GM04504 (cell line): ENCODE data around the gene LDHAL6A.
A peak's percentile ranks its signal among the peaks of the same experiment; 100 is the strongest.

ENCODE experiments used
- DNase-seq: peaks from one replicate; pipeline ENCODE4 v3.0.0-alpha.2; 2012; ENCODE audit warnings: low read depth

LDHAL6A gene

GRCh38 chr11:18490736-18491485 is 35.3 kb downstream of the LDHAL6A start:
- DNase-seq, result no peak

GRCh38 chr11:18491924-18492323 is 36.3 kb downstream of the LDHAL6A start:
- DNase-seq, result no peak

GRCh38 chr11:18492888-18493287 is 37.2 kb downstream of the LDHAL6A start:
- DNase-seq, result no peak

GRCh38 chr11:18493310-18493709 is 37.7 kb downstream of the LDHAL6A start:
- DNase-seq, result no peak

- no peak for DNase-seq
Measured at GRCh38 chr11:18495271-18495670, 39.6 kb downstream of the LDHAL6A start.

- DNase-seq, result no peak
Measured at GRCh38 chr11:18495703-18496102, 40.0 kb downstream of the LDHAL6A start.

- DNase-seq, result no peak
Measured at GRCh38 chr11:18498039-18498438, 42.4 kb downstream of the LDHAL6A start.

GRCh38 chr11:18501629-18502028 is 46.0 kb downstream of the LDHAL6A start:
- no peak for DNase-seq

GRCh38 chr11:18502352-18502751 is 46.7 kb downstream of the LDHAL6A start:
- no peak for DNase-seq

GRCh38 chr11:18521122-18521521 is 65.5 kb downstream of the LDHAL6A start:
- no peak for DNase-seq

- no peak for DNase-seq
Measured at GRCh38 chr11:18522388-18522787, 66.7 kb downstream of the LDHAL6A start.

GRCh38 chr11:18523084-18523483 is 67.4 kb downstream of the LDHAL6A start:
- DNase-seq, result no peak

GRCh38 chr11:18524248-18524647 is 68.6 kb downstream of the LDHAL6A start:
- DNase-seq, result no peak

- no peak for DNase-seq
Measured at GRCh38 chr11:18526130-18526520, 70.5 kb downstream of the LDHAL6A start.

- DNase-seq, result peak; percentile 87
Measured at GRCh38 chr11:18526521-18527296, 71.1 kb downstream of the LDHAL6A start, which contains the start of gene TSG101. Gene TSG101 (minus strand): TSS chr11:18526942. CDS start chr11:18526816, 126 bp downstream.

- DNase-seq, result peak; percentile 19
Measured at GRCh38 chr11:18527512-18527911, 71.9 kb downstream of the LDHAL6A start.
